Medulla oblongata (tissue), 1 donor: Measurements from ENCODE around the gene RDM1.
"Not testable (repeated sequence)": the region's sequence is repeated elsewhere in the genome, so short reads cannot be mapped to it uniquely, and the experiment has no call there.

Experiments
- DNase-seq: peaks from one replicate; pipeline ENCODE4 v3.0.0-alpha.2; 2015; ENCODE audit errors: extremely low spot score

The RDM1 gene

GRCh38 chr17:35898283-35899070 lies 32.1 kb downstream of the RDM1 start:
- no peak for DNase-seq

- not testable (repeated sequence) for DNase-seq
Observed at GRCh38 chr17:35897772-35898171, 32.8 kb downstream of the RDM1 start.

- peak; percentile 6 for DNase-seq
Observed at GRCh38 chr17:35895636-35896587, 34.7 kb downstream of the RDM1 start.

GRCh38 chr17:35894206-35894605 lies 36.4 kb downstream of the RDM1 start:
- DNase-seq, result no peak

- no peak for DNase-seq
Observed at GRCh38 chr17:35893751-35894150, 36.8 kb downstream of the RDM1 start.

GRCh38 chr17:35892091-35893035 lies 38.2 kb downstream of the RDM1 start:
- no peak for DNase-seq

- no peak for DNase-seq
Observed at GRCh38 chr17:35891269-35891668, 39.3 kb downstream of the RDM1 start.

- DNase-seq, result no peak
Observed at GRCh38 chr17:35890774-35891155, 39.8 kb downstream of the RDM1 start.

GRCh38 chr17:35889818-35890773 lies 40.5 kb downstream of the RDM1 start:
- peak; percentile 27 for DNase-seq

GRCh38 chr17:35889241-35889640 lies 41.3 kb downstream of the RDM1 start:
- DNase-seq, result no peak

- no peak for DNase-seq
Observed at GRCh38 chr17:35879773-35880654, 50.6 kb downstream of the RDM1 start, which contains the start of gene CCL5. Gene CCL5, minus strand, starts transcription at chr17:35880360.

GRCh38 chr17:35878361-35878760 lies 52.2 kb downstream of the RDM1 start:
- no peak for DNase-seq

- DNase-seq, result no peak
Observed at GRCh38 chr17:35877345-35878029, 53.1 kb downstream of the RDM1 start.

GRCh38 chr17:35876534-35876933 lies 54.0 kb downstream of the RDM1 start:
- no peak for DNase-seq

GRCh38 chr17:35875800-35876139 lies 54.8 kb downstream of the RDM1 start:
- DNase-seq, result no peak

- DNase-seq, result no peak
Observed at GRCh38 chr17:35875072-35875799, 55.3 kb downstream of the RDM1 start.

GRCh38 chr17:35872196-35872980 lies 58.2 kb downstream of the RDM1 start:
- no peak for DNase-seq
